ENCODE data around the gene CABP7.

The CABP7 gene

GRCh38 chr22:29722587-29722986 is 2.8 kb downstream of the CABP7 start:
- no peak for DNase-seq (ENCODE audit: low read depth in 2 of 2)

- DNase-seq (ENCODE audit: low read depth in 2 of 2), result no peak
Measured at GRCh38 chr22:29723766-29724165, 4.0 kb downstream of the CABP7 start.

- no peak for DNase-seq (ENCODE audit: low read depth in 2 of 2)
Measured at GRCh38 chr22:29724843-29725242, 5.0 kb downstream of the CABP7 start.

GRCh38 chr22:29726106-29726505 is 6.3 kb downstream of the CABP7 start:
- no peak for DNase-seq (ENCODE audit: low read depth in 2 of 2)

GRCh38 chr22:29726512-29727130 is 6.8 kb downstream of the CABP7 start:
- DNase-seq (ENCODE audit: low read depth in 2 of 2), result no peak

- no peak for DNase-seq (ENCODE audit: low read depth in 2 of 2)
Measured at GRCh38 chr22:29727131-29727523, 7.3 kb downstream of the CABP7 start.

GRCh38 chr22:29729161-29729560 is 9.4 kb downstream of the CABP7 start:
- no peak for DNase-seq (ENCODE audit: low read depth in 2 of 2)

GRCh38 chr22:29731058-29731850 is 11.5 kb downstream of the CABP7 start:
- DNase-seq (ENCODE audit: low read depth in 2 of 2), result no peak

- no peak for DNase-seq (ENCODE audit: low read depth in 2 of 2)
Measured at GRCh38 chr22:29732883-29733282, 13.1 kb downstream of the CABP7 start.

- DNase-seq (ENCODE audit: low read depth in 2 of 2), result no peak
Measured at GRCh38 chr22:29733362-29734201, 13.8 kb downstream of the CABP7 start.

GRCh38 chr22:29734406-29734805 is 14.6 kb downstream of the CABP7 start:
- no peak for DNase-seq (ENCODE audit: low read depth in 2 of 2)

GRCh38 chr22:29734838-29735237 is 15.0 kb downstream of the CABP7 start:
- no peak for DNase-seq (ENCODE audit: low read depth in 2 of 2)

GRCh38 chr22:29735416-29735815 is 15.6 kb downstream of the CABP7 start:
- no peak for DNase-seq (ENCODE audit: low read depth in 2 of 2)

GRCh38 chr22:29737251-29738117 is 17.7 kb downstream of the CABP7 start:
- DNase-seq (ENCODE audit: low read depth in 2 of 2), result no peak

GRCh38 chr22:29738118-29738815 is 18.5 kb downstream of the CABP7 start:
- DNase-seq (ENCODE audit: low read depth in 2 of 2), result no peak

GRCh38 chr22:29739346-29739875 is 19.6 kb downstream of the CABP7 start:
- DNase-seq (ENCODE audit: low read depth in 2 of 2), result no peak

- DNase-seq (ENCODE audit: low read depth in 2 of 2), result no peak
Measured at GRCh38 chr22:29740216-29740615, 20.4 kb downstream of the CABP7 start.

GRCh38 chr22:29741926-29742325 is 22.1 kb downstream of the CABP7 start:
- no peak for DNase-seq (ENCODE audit: low read depth in 2 of 2)

GRCh38 chr22:29742326-29742725 is 22.5 kb downstream of the CABP7 start:
- no peak for DNase-seq (ENCODE audit: low read depth in 2 of 2)

- DNase-seq (ENCODE audit: low read depth in 2 of 2), result no peak
Measured at GRCh38 chr22:29744902-29745301, 25.1 kb downstream of the CABP7 start.

- no peak for DNase-seq (ENCODE audit: low read depth in 2 of 2)
Measured at GRCh38 chr22:29747832-29748231, 28.0 kb downstream of the CABP7 start.
